GM18511 (cell line): ENCODE results near the gene TXLNB.

Experiments
- ATAC-seq: cut with Tn5 transposase; IDR thresholded peaks from one replicate; pipeline ENCODE4 v1.9.1; 2021; ENCODE audit warnings: mild to moderate bottlenecking, moderate library complexity; ENCODE audit not compliant: unreplicated experiment

The TXLNB gene

DNA sequence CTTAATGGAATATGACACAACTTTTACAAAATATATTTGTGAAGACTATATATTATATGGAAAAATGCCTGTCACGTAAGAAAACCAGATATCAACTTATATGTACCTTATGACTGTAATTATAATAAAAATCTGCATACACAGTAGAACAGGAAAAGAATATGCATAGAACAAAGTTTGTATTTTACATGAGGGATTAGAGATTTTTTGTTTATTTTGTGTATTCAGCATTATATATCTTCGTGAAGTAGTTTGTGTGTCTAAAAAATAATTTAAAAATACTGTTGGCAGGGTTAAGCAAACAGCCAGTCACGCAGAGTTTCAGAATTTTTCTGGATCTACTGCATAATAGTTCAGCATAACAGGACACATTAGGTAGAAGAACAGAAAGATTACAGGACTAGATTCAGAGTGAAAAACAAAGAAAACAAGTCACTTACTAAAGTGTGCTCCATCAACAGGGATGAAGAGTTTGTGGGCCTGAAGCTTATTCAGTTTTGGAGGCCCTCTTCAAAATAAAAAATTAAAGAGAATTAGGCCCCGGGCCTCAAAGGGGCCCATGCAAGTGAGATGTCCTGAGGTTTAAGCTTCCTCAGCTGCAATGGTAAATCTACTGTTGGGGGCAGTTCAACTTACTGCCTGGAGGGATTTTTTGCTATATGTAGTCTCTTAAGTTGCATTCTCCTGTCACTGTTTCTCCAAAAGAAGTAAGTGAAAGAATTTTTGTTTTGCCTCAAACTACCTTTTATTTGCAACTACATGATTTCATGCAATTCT, 16.3 kb downstream of the TXLNB start:
- no peak for ATAC-seq

DNA sequence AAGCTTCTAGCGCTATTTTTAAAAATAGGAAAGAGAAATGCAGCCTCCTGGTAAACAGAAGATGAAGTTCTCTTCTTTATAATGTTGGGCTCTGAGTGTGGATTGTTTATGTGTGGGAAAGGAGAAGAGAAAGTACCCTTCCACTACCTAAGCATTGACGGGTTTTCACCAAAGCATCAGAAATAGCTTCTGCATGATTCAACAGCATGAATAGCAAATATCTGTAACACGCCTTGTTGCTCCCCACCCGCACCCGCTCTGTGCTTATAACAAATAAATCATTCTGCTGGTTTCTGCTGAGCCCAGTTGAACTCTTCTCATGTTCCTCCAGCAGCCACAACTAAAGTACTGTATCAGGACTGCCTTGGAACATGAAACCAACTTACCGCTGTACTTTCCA, 20.7 kb downstream of the TXLNB start:
- peak; percentile 91 for ATAC-seq

DNA sequence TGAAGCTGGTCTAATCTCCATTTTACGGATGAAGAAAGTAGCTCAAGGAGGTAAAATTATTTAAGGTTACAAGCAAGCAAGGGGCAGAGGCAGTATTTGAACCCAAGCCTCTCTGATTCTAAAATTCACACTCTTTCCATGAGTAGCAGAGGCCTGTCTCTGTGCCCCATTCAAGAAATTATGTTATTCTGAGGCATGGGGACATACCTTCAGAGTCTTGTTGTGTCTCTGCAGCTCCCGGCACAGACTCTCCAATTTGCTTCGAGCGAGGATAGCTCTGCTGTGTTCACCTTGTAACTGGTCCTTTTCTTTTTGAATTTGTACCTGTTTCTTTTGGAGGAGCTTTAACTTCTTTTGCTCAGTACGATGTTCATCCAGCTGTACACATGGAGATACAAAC, 21.5 kb downstream of the TXLNB start:
- peak; percentile 34 for ATAC-seq

- no peak for ATAC-seq
Observed at GRCh38 chr6:139265512-139266190, 26.1 kb downstream of the TXLNB start.

GRCh38 chr6:139262519-139263300, 29.1 kb downstream of the TXLNB start:
- ATAC-seq = peak; percentile 95

- ATAC-seq = no peak
Observed at GRCh38 chr6:139257821-139258398, 33.9 kb downstream of the TXLNB start.

DNA sequence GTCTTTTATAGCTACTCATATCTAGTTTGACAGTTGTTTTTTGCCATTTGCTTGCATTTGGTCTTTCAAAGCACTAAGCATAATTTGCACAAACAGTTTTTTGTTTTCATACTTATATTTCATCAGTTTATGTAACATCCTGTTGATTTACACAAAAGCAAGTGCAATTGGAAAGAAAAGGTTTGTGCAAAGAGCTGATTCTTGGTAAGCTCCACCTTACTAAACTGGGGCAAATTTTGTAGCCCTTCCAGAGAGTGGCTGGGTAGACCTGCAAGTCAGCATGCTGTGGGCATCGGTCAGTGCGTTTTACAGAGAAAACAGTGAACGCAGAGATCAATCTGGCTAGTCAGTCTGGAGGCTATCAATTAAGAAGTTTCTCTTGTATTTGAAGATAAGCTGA, 34.5 kb downstream of the TXLNB start:
- no peak for ATAC-seq

DNA sequence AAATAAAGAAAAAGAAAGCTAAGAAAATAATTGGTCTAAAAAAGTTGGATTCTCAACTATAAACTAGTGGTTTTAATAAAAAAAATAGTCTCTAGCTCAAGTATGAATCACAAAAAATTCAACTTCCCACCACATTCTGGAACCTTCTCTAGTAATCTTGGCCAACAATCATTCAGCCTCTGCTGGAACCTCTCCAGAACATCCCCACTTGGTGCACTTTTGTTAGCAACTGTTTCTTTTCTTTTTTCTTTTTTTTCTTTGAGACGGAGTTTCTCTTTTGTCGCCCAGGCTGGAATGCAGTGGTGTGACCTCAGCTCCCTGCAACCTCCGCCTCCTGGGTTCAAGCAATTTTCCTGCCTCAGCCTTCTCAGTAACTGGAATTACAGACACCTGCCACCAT, 35.7 kb downstream of the TXLNB start:
- ATAC-seq = no peak

GRCh38 chr6:139254196-139254595, 37.6 kb downstream of the TXLNB start:
- ATAC-seq = no peak

DNA sequence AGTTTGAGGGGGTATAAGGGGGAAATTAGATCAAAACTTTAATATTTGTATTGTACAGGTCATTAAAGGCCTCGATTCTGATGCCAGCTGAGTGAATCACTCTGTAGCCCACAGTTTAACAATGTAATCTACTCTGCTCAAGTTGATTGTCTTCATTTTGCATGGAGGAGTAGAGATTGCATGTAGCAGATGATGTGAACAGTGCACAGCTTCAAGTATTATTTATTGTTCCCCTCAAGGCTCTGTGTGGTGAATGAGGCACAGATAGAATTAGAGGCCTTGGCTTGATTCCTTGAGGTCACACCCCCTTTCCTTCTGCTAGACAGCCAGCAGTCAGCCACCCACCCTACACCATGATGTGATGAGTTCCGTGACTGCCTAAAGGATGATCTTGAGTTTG, 38.1 kb downstream of the TXLNB start:
- ATAC-seq = no peak

GRCh38 chr6:139251691-139252390, 40.0 kb downstream of the TXLNB start:
- no peak for ATAC-seq

DNA sequence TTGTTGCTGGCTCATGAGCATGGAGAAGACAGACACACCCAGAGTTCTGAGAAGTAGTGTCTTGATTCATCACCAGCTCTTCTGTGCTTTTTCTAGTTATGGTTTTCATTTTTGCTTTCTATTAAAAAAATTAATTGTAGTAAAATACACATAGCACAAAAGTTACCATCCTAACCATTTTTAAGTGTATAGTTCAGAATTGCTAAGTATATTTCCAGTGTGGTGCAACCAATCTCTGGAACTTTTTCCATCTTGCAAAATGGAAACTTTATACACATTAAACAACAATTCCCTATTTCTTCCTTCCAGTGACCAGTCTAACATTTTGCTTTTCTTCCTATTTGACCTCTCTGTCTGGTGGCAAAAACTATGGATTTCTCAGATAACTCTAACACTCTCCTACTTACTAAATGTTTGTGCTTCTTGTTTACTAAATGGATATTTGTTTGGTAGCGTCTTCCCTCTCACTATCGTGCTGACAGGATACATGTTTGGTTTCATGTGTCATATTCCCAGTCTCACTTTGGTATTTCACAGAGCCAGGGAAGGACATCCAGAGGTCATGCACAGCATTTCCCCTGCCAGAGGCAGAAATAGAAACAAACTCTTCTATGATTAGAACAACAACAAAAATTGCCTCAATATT, 40.6 kb downstream of the TXLNB start:
- ATAC-seq = peak; percentile 32

DNA sequence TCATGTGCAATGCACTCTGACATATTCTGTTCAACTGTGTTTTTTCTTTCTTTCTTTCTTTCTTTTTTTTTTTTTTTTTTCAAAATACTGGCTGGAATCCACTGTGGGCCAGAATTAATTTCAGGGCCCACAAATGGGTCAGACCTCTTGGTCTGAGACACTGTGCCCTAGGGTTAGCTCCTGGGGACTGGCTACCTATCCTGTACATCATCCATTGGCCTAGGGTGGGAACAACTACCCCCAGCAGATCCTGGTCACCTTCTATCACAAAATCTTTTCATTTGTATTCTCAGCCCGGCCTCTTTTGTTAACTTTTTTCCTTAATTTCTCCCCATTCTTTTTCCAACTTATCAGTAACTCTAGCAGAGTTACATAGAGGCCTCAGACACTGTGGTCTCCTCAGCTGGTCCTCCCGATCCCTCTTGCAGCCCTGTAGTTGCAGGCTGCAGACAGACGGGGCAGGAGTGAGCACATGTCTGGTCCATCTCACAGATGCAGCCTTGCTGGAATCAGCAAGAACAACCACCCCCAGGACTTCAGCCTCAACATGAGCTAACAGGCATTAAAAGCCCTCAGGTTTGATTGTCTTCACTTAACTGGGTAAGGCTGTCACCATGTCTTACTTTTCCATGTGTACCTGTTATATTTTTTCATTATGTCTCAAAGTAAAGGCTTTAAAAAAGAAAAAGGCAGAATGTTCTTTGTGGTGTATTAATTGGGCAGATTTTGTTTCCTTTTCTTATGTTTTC, 41.3 kb downstream of the TXLNB start:
- peak; percentile 96 for ATAC-seq

GRCh38 chr6:139249395-139249794, 42.4 kb downstream of the TXLNB start:
- peak; percentile 39 for ATAC-seq

- ATAC-seq = no peak
Observed at GRCh38 chr6:139248911-139249310, 42.9 kb downstream of the TXLNB start.

DNA sequence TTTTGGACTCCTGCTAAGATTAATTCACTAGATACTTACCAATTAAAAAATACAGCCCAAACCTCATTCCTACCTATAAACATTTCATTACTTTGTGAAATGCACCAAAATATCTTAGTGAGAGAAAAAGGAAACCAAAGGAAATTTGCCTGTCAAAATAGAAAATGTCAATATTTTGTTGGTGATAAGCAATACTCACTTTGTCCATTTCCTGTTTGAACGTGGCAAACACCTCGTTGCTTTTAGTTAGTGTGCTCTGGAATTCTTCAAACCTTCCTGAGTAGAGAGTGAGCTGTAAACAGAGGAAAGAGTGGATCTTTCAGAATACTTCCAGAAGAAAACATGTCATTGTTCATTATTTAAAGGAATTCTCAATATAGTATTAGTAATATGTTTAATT, 44.2 kb downstream of the TXLNB start:
- ATAC-seq = no peak

- ATAC-seq = no peak
Observed at GRCh38 chr6:139243536-139243935, 48.3 kb downstream of the TXLNB start.

- no peak for ATAC-seq
Observed at GRCh38 chr6:139242457-139243240, 49.1 kb downstream of the TXLNB start.
